Activated effector memory CD4-positive, alpha-beta T cell treated with anti-CD3 and anti-CD28 coated beads, Interleukin-2, amount 50 U/mL, for 16 hours (primary cell): ENCODE data around the gene AP1G2.

Experiments
- DNase-seq: peaks from one replicate; pipeline ENCODE4 v3.0.0-alpha.2; 2020

The AP1G2 gene

DNA sequence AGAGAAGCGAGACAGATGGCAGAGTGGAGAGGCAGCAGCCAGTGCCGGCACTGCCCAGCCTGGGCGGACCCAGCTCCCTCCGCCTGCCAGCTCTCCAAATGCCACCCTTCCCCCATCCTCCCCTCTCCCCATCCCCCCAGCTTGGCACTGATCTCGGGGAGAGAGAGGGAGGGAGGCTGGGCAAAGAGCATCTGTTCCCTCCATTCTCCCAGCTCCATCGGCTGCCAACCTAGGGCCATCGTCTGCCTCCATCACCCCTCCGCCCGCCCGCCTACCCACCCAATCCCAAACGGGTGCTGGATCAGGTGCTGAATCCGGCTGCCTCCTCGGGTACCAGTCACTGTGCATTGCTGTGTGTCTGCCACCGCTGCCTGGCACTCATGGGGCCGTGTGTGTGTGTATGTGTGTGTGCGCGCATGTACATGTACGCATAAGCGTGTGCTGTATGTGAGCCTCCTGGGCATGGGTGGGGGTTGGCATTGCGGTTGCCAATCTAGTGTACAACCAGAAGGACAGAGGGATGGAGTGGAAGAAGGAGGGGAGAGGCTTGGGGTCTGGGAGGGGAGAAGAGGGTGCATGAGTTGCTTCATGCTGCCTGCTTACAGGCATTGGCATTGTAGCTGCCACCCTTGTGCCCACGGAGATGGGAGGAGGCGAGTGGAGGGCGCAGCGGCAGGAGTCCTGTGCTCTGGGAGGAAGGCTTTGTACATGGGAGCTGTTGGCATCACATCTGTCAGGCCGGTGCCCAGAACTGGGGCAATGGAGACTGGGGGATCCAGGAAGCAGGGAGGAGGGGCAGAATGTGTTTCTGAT is 54.4 kb downstream of the AP1G2 start:
- DNase-seq, result no peak

DNA sequence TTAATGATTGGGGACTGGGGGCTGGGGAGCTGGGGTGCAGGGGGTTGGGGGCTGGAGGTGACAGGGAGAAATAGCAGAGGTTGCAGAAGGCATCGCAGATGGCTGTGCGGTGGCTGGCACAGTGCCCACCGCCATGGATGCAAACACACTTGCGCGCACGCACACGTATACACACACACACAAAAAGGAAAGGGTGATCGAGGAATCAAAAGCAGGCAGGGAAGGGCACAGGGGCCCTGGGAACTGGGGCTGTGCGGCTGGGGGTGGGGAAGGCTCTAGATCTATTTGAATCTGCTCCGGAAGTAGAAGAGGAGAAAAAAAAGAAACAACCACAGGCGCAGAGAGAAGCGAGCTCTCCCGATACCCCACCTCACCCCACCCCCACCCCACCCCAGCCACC is 55.4 kb downstream of the AP1G2 start:
- DNase-seq, result no peak
